Right hindlimb (tissue), 1 donor: ENCODE data around the gene TP53I3.
A peak's percentile ranks its signal among the peaks of the same experiment; 100 is the strongest.
"Not testable (repeated sequence)": the region's sequence is repeated elsewhere in the genome, so short reads cannot be mapped to it uniquely, and the experiment has no call there.

Source experiments
- DNase-seq: peaks from one replicate; pipeline ENCODE4 v3.0.0-alpha.2; 2018

TP53I3 gene

GRCh38 chr2:24095171-24095677 lies 10.6 kb upstream of the TP53I3 start:
- DNase-seq, result not testable (repeated sequence)

DNA sequence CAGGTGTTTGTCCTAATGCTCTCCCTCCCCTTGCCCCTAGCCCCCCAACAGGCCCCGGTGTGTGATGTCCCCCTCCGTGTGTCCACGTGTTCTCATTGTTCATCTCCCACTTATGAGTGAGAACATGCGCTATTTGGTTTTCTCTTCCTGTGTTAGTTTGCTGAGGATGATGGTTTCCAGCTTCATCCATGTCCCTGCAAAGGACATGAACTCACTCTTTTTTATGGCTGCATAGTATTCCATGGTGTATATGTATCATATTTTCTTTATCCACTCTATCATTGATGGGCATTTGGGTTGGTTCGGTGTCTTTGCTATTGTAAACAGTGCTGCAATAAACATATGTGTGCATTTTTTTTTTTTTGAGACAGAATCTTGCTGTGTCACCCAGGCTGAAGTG lies 8.6 kb upstream of the TP53I3 start:
- DNase-seq, result not testable (repeated sequence)

DNA sequence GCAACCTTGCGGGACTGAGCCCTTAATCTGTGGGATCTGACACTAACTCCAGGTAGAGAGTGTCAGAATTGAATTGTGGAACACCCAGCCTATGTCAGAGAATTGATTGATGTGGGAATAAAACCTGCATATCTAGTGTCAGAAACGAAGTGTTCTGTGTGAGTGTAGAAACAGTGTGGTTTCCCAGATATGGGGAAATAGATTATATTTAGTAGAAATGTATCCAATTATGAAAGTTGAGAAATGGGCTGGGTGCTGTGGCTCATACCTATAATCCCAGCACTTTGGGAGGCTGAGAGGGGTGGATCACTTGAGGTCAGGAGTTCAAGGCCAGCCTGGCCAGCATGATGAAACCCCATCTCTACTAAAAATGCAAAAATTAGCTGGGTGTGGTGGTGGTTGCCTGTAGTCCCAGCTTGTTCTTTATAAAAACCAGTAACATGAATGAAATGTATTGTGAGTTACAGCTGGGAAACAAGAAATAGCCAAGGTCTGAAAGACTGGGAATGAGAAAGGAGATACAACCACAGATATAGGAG lies 4.3 kb upstream of the TP53I3 start:
- DNase-seq, result no peak

GRCh38 chr2:24087032-24087431 lies 2.4 kb upstream of the TP53I3 start:
- DNase-seq, result no peak

GRCh38 chr2:24086241-24086640 lies 1.6 kb upstream of the TP53I3 start:
- no peak for DNase-seq

DNA sequence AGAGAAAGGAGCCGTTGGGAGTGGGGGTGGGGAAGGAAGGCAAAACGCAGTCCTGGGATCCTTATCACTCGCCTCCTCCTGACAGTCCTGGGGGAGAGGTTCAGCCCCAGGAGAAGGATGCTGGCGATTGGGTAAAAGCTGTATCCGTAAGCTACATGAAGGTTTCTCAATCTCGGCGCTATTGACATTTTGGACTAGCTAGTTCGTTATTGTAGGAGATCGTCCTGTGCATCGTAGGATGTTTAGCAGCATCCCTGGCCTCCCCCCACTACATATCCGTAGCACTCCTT lies 511 bp upstream of the TP53I3 start:
- DNase-seq, result no peak

DNA sequence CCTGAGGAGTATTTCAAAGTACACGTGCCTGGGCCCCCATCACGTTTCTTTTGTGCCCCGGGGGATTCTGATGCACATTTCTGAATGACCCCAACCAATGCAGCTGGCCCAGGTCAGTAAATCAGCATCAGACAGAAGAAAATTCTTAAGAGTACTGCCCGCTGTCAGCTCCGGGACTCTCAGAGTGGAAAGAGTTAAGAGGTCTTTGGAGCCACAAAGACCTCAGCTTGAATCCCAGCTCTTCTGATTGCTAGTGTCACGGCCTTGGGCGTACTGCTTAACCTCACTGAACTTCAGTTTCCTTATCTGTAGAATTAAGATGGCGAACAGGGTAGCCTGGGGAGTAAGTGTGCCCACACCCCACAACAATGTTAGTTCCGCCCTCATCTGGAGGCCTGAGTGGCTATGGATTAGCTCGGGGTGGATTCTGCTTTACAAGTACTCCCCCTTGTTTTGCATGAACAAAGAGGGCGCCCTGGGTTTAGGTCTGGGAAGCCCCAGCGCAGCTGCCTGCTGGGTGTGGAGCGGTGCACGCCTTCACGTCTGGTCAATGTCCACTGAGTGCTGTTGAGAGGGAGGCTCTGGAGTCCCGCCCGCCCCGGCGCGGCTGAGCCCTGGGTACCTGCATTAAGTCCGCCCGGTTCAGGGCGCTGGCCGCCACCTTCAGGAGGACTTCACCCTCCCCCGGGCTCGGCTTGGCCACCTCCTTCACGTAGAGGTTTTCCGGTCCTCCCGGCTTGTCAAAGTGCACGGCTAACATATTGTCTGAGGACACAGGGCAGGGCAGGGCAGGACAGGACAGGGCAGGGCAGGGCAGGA lies 858 bp downstream of the TP53I3 start:
- peak; percentile 87 for DNase-seq

GRCh38 chr2:24082787-24083566 lies 1.7 kb downstream of the TP53I3 start:
- no peak for DNase-seq

DNA sequence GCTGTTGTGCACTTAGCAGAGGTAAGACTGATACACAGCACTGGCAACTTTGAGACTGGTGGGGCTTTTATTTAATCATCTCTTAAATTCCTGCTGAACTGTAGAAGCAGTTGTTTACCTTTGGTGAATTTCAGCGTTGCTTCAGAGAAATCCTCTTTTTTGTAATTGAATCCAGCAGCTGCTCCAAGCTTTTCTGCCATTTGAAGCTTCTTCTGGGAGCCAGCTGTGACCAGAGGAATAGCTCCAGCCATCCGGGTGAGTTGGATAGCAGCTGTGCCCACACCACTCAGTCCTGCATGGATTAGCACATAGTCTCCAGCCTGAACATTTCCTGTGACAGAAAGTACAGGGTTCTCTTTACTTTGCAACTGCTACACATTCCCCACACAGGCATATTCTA lies 3.9 kb downstream of the TP53I3 start:
- DNase-seq, result peak; percentile 54

DNA sequence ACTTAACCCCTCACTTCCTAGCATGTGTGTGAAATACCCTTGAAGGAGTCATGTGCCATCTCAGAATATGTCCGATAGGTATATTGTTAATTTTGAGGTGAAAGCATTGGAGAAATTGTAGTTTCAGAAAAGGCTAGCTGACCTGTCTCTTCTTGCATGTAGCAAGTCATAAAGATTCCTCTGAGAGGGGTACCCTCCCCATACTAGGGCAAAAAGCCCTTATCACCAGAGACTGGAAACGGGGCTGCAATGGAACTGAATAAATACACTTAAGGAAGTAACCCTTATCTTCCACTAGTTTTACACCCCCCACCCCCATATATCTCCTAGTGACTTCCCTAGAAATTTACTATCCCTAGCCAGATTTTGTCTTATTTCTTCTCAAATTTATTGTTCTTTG lies 6.8 kb downstream of the TP53I3 start:
- no peak for DNase-seq

DNA sequence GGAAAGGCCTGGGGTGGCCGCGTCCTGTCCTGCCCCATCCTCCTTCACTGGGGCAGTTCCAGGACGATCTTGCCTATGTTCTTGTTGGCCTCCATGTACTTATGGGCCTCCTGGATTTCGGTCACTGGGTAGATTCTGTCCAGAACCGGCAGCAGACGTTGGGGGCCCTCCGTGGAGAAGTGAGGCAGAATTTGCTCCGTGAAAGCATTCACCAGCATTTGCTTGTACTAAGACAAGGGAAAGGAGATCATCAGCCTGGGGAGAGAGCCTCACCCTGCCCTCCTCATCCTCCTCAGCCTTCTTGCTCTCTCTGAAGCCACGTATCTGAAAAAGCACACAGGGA lies 7.1 kb downstream of the TP53I3 start:
- DNase-seq, result no peak

GRCh38 chr2:24076849-24077534 lies 7.6 kb downstream of the TP53I3 start:
- no peak for DNase-seq

- peak; percentile 98 for DNase-seq
Observed at GRCh38 chr2:24075915-24076848, 8.5 kb downstream of the TP53I3 start, which contains the start of gene SF3B6. TSS of gene SF3B6 (minus strand) at chr2:24076326. CDS start at chr2:24076229, 97 bp downstream.

GRCh38 chr2:24075259-24075658 lies 9.4 kb downstream of the TP53I3 start:
- no peak for DNase-seq

DNA sequence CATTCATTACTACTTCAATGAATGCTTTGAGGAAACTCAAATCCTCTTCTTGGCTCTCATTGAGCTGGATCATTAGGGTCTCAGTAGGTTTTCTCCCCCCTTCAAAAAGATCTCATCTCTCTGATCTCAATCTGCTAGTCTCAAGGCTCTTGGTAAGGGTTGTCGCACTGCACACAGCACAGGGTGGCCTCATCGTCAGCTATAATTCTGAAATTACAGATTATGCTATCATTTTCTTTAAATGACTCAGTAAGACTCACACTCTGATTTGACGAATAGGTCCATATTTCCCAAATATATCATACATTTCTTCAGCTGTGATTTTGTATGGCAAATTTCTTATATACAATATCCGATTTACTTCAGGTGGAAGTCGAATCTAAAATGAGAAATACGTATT lies 10.8 kb downstream of the TP53I3 start:
- DNase-seq, result no peak

DNA sequence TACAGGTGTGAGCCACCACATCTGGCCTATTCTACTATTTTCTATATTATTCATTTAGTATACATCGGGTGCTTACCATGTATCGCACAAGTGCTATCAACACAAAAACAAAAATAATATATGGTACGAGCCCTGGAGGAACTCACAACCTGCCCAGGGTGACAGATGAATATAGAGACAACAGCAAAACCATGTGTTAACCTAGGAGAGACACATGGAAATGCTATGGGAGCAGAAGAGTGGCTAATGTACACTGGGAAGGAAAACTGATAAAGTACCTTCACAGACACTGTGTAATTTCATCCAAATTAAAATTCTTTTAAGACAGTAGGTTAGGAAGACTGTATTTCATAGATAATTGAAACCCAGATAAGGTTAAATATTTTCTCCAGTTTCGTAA lies 12.4 kb downstream of the TP53I3 start:
- no peak for DNase-seq

DNA sequence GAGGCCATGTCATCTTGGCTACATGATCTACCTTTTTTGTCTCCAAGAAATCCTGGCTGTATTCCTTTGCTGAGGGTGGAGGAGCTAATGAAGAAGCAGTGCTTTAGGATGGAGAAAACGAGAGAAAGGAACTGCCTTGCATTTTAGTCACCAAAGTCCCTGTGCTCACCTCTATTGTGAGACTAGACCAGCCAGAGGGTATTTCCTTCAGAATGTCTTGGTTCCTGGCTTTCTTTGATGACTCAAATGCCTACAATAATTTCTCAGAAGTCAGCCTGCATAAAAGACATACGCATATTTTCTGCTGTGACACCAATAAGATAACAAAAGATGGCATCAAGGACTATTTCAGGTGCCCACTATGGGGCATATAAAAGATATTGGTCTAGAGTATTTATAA lies 19.3 kb downstream of the TP53I3 start:
- DNase-seq, result no peak

DNA sequence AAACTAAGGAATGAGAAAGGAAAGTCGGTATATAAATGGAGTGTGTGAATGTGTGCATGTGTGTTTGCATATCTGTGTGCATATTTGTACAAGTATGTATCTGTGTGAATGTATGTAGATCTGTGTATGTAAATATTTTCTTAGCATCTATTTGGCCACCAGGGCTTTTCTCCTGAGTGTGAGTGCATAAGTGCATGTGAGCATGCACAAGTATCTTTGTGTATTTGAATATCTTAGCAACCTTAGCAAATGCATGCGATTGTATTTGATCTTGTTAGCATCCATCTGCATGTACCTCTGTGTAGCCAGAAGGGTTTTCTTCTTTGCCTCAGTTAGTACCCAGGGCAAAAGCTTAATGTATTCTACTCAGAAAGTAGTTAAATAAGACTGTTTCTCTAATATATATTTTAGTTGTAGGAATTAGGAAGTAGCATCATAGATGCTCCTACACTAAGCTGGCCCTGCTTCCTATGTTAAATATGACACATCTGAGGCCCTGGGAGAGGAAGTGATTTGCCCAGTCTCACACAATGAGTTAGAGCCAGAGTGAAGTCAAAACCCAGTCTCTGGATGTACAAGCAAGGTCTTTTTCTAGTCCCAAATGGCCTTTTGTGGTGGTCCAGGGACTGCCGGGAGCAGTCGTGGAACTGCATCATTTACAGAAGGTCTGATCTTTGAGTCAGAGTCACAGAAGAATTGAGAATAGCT lies 25.9 kb downstream of the TP53I3 start:
- DNase-seq, result no peak

DNA sequence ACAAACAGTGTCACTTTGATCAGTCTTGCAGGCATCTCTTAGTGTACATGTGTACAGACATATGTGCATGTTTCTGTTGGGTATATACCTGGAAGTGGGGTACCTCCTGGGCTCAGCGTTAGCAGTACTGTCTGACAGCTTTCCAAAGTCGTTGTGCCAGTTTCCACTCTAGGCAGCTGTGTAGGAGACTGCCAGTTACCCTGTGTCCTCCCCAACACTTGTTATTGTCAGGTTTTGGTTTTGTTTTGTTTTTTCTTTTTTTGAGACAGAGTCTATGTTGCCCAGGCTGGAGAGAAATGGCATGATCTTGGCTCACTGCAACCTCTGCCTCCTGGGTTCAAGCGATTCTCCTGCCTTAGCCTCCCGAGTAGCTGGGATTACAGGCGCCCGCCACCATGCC lies 28.9 kb downstream of the TP53I3 start:
- no peak for DNase-seq

DNA sequence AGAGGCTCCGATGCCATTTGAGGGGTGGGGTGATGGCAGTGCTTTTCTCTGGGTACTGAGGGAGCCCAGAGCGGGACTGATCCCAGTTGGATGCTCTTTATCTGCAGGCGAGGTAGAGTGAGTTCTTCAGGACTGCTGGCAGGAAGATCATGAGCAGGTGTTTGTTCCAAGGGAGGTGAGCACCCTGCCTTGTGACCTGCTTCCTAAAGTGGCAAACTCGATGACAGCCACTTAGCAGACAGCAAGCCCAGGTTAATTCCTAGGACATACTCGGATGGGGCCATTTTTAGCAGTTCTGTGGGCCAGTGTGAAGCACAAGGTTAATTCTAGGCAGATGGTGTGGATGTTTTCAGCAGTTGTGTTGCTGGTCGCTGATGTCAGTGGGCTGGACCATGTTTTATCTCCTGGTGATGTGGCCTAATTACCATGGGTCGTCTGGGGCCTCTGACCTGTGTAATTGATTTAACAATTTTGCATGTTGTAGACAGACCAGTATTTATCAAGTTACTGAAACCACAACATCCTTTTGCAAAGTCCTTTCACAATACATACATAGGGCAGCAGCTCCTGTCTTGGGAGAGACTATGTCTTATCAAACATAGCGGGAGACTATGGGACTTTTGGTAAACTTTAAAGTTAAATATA lies 30.1 kb downstream of the TP53I3 start:
- no peak for DNase-seq

DNA sequence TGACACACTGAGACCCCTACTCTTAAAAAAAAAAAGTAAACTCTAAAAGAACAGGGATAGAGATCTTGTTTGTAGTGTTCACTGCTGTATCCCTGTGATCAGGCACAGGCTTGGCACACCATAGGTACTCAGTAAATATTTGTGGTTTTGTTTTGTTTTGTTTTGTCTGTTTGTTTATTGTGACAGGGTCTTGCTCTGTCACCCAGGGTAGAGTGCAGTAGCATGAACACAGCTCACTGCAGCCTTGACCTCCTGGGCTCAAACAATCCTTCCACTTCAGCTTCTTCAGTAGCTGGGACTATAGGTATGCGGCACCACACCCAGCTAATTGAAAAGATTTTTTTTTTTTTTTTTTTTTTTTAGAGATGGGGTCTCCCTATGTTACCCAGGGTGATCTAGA lies 31.7 kb downstream of the TP53I3 start:
- no peak for DNase-seq
